Spinal cord (tissue), 10 donors: ENCODE results near the gene FBXO8. TPM values are rescaled to one million over a fixed set of nuclear protein-coding genes. Genes with fewer than 3 reads are reported as not detected.

ENCODE experiments used
- DNase-seq, 6 donors: peaks; one replicate each; pipeline versions ENCODE4 v3.0.0 to v3.0.0-alpha.2; 2013 to 2015; ENCODE audit warnings: low spot score in 6 of 6, low read depth in 4 of 6
- H3K27ac ChIP-seq: one replicate; pipeline ENCODE4 v1.5.1; 2013; ENCODE audit warnings: low read depth, low read length, control low read depth
- H3K27me3 ChIP-seq: one replicate; pipeline ENCODE4 v1.6.1; 2013; ENCODE audit warnings: low read length; ENCODE audit not compliant: control insufficient read depth, insufficient read depth
- H3K36me3 ChIP-seq: one replicate; pipeline ENCODE4 v1.6.1; 2013; ENCODE audit warnings: low read length; ENCODE audit not compliant: control insufficient read depth, insufficient read depth
- H3K4me1 ChIP-seq: one replicate; pipeline ENCODE4 v1.6.1; 2013; ENCODE audit warnings: low read length; ENCODE audit not compliant: control insufficient read depth, insufficient read depth
- H3K4me3 ChIP-seq: one replicate; pipeline ENCODE4 v1.5.1; 2013; ENCODE audit warnings: low read depth, low read length, control low read depth
- H3K9me3 ChIP-seq: one replicate; pipeline ENCODE4 v1.6.1; 2013; ENCODE audit warnings: low read length; ENCODE audit not compliant: control insufficient read depth, insufficient read depth
- WGBS: methylation state at CpG from one replicate; pipeline ENCODE4 v1.1.5; 2013; ENCODE audit warnings: missing lambda C conversion rate; ENCODE audit not compliant: insufficient coverage; 5-methylcytosine and 5-hydroxymethylcytosine counted together
- polyA plus RNA-seq, 2 donors: library from polyadenylated mRNA; unstranded; fragments of 120-200 nt; gene quantifications; one replicate each; pipeline ENCODE4 v1.2.1, GENCODE V29; 2013; ENCODE audit not compliant: insufficient read length in 2 of 2
- total RNA-seq, 2 donors: library from RNA; depleted of rRNA in 1 of 2; stranded (reverse); fragments of 120-200 nt in 1 of 2; fragments of >200 nt in 1 of 2; gene quantifications; one replicate each; pipeline versions ENCODE4 v1.2.3 to v1.2.4, GENCODE V29; 2013 to 2014
- donor health status: healthy.

Gene FBXO8
- total and polyA plus RNA-seq, 4 donors = 21.9 to 51.0 (median 34.1) TPM

GRCh38 chr4:174215057-174215456, 68.4 kb downstream of the FBXO8 start:
- WGBS = 17% methylated on average over 1 of the region's 5 CpGs
- H3K4me1 ChIP-seq = peaks cover 34% of the 10 kb centered on the region
- H3K27me3 ChIP-seq = peaks cover 99% of the 10 kb centered on the region
- peak in 1 of 6 donors; percentile 21 for DNase-seq
- no peaks in the 10 kb centered on the region for H3K9me3 ChIP-seq
- no peaks in the 10 kb centered on the region for H3K36me3 ChIP-seq
- H3K4me3 ChIP-seq = no peak overlapping the region
- H3K27ac ChIP-seq = no peak overlapping the region

DNA sequence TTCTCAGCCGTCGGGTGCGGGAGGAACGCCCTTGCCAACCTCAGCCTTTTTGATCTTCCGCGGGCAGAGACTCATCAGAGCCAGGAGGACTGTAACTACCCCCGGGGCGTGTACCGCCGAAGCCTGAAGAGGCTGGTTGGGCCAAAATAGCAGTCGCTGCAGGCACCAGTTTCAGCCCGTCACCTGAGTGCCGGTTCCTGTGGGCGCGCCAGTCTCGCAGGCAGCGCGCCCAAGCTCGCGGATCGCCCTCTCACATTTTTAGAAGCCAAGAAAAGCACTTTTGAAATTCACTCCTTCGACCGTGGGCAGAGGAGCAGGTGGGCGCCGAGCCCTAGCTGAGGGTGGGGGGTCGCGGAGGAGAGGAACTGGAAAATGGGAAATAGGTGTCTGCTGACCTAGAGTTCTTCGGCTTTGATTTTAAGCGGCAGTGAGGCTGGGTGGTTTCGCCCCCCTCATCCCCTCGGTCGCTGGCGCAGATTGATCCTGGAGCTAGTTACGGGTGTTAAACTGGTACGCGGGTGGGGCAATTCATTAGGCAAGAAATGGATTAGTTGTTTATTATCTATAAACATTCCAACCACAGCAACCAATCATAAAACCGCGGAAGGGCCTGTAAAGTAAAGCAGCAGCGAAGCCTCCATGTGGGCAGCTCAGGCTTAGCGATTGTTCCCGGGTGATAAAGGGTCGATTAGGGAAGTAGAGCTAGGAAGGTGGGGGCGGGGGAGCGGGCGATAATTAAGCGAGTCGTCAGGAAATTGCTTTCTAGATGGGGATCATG, 69.2 kb downstream of the FBXO8 start:
- H3K27ac ChIP-seq = no peak overlapping the region
- WGBS = under 1% methylated on average over 36 of the region's 47 CpGs
- H3K9me3 ChIP-seq = no peaks in the 10 kb centered on the region
- DNase-seq = peak in 2 of 6 donors; percentile 23 to 28
- H3K36me3 ChIP-seq = no peaks in the 10 kb centered on the region
- peaks cover 97% of the 10 kb centered on the region for H3K27me3 ChIP-seq
- H3K4me3 ChIP-seq = no peak overlapping the region
- peaks cover 34% of the 10 kb centered on the region for H3K4me1 ChIP-seq

DNA sequence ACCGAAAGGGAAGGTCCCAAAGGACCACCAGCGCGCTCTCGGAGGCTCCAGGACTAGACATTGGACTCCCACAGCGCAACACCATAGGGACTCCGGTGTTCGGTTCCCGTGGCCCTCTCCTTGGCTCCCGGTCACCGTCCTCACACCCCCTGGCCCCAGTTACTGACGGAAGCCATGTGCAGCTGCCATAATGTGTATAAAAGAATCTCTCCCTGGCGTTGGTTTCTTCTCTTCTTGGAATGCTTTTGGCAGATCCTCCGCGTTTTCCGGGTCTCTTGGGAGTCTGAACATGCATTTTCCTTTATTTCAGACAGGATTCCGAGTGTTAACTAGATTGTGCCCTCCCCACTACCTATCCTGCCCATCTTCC, 69.8 kb downstream of the FBXO8 start:
- Histone ChIP-seq H3K4me1 (peaks cover 34% of the 10 kb centered on the region), H3K36me3 (no peaks in the 10 kb centered on the region), H3K9me3 (no peaks in the 10 kb centered on the region), H3K4me3 (no peak overlapping the region), H3K27ac (no peak overlapping the region), H3K27me3 (peaks cover 92% of the 10 kb centered on the region)
- 3% methylated on average over 13 of the region's 16 CpGs for WGBS
- DNase-seq = peak in 2 of 6 donors; percentile 9 to 22

- Histone ChIP-seq H3K9me3 (no peaks in the 10 kb centered on the region), H3K27ac (no peak overlapping the region), H3K36me3 (no peaks in the 10 kb centered on the region), H3K27me3 (peaks cover 81% of the 10 kb centered on the region), H3K4me3 (no peak overlapping the region), H3K4me1 (peaks cover 18% of the 10 kb centered on the region)
- WGBS = 20% methylated on average over 1 of the region's 5 CpGs
- DNase-seq = peak in 1 of 6 donors; percentile 7
Observed at GRCh38 chr4:174212061-174212460, 71.4 kb downstream of the FBXO8 start.

DNA sequence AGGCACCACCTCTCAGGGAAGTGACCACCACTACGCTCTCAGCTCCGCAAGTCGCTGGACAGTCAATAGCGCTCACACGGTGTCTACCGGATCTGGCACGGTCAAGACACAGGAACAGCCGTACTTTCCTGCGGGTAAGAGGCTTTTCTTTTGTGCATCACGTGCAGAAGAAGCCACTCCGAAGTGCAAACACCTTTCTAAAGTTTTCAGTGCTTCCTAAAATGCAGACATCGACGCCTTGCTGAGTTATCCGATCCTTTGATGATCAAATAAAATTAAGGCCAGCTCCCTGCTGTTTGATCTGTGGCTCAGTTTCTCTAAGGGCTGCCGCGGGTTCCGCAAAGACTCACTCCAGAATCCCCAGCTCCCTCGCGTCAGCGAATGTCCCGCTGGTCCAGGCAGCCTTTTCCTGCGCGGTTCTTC, 71.8 kb downstream of the FBXO8 start:
- Histone ChIP-seq H3K27ac (no peak overlapping the region), H3K9me3 (no peaks in the 10 kb centered on the region), H3K27me3 (peaks cover 76% of the 10 kb centered on the region), H3K4me1 (peaks cover 16% of the 10 kb centered on the region), H3K36me3 (no peaks in the 10 kb centered on the region), H3K4me3 (no peak overlapping the region)
- peak in 2 of 6 donors; percentile 22 for DNase-seq
- 2% methylated on average over 23 of the region's 23 CpGs for WGBS

DNA sequence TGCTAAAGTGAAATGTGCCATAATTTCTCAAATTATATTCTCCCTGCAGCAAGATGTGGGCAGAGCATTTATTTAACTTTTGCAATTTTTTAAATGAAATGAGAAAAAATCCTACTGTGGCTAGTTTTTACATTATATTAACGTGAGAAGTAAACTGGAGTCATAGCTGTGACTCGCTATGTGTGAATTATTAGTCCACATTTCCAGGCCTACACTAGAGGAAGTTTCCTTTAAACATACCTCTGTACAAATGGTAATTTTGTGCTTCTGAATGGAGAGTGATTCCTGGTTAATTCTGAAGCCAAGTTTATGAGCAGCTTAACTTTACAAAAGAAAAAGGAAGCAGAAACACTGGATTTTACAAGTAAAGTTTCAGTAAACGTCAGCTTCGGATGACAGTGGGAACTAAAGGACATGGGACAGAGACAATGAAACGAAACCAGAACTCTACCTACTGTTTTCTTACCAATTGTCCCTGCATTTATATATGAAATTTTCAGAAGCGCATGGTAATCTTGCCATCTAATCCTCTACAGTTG, 72.4 kb downstream of the FBXO8 start:
- Histone ChIP-seq H3K27ac (no peak overlapping the region), H3K27me3 (peaks cover 74% of the 10 kb centered on the region), H3K4me3 (no peak overlapping the region), H3K4me1 (peaks cover 16% of the 10 kb centered on the region), H3K36me3 (no peaks in the 10 kb centered on the region), H3K9me3 (no peaks in the 10 kb centered on the region)
- WGBS = 30% methylated on average over 3 of the region's 6 CpGs
- peak in 1 of 6 donors; percentile 5 for DNase-seq

DNA sequence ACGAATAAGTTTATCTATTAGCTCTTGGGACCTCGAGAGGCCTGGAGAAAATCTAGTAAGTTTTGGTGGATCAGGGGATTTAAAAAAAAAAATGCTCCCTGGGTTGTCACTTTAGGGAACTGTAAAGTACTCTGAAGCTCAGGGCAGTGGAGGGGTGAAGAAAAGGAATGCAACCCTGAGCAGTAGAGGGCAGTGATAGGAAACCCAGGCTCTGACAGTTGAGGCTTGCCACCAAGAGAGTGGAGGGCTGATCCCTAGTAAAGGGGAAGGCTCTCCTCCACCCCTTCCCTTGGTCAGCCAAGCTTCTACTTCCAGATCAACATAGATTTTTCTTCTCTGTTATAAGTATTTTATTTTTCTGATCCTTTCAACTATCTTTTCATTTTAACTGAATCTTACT, 73.1 kb downstream of the FBXO8 start:
- H3K9me3 ChIP-seq = no peaks in the 10 kb centered on the region
- H3K4me3 ChIP-seq = no peak overlapping the region
- no CpG with 5 or more reads among the region's 2 CpGs for WGBS
- no peak overlapping the region for H3K27ac ChIP-seq
- no peaks in the 10 kb centered on the region for H3K36me3 ChIP-seq
- peaks cover 16% of the 10 kb centered on the region for H3K4me1 ChIP-seq
- peaks cover 67% of the 10 kb centered on the region for H3K27me3 ChIP-seq
- no peak for DNase-seq

DNA sequence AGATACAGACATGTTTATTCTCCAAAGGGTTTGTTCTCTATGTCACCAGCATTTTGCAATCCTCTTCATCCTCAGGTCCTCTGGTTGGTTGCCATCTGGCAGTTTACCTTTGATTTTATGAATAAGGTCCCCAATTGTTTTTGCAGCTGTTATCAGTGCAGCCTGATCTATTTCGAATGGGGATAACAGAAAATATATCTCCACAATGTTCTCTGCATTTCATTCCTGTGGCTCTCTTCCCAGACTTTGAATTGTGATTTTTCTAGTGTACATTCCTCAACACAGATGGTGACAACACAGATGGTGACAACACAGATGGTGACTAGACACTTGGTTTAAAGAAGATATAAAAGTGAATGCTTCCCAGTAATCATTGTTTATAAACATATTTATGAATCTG, 74.1 kb downstream of the FBXO8 start:
- peaks cover 13% of the 10 kb centered on the region for H3K4me1 ChIP-seq
- 100% methylated on average over 1 of the region's 1 CpG for WGBS
- H3K36me3 ChIP-seq = no peaks in the 10 kb centered on the region
- H3K27ac ChIP-seq = no peak overlapping the region
- no peak overlapping the region for H3K4me3 ChIP-seq
- H3K27me3 ChIP-seq = peaks cover 57% of the 10 kb centered on the region
- no peaks in the 10 kb centered on the region for H3K9me3 ChIP-seq
- peak in 2 of 6 donors; percentile 9 to 72 for DNase-seq

GRCh38 chr4:174207367-174207766, 76.1 kb downstream of the FBXO8 start:
- Histone ChIP-seq H3K36me3 (no peaks in the 10 kb centered on the region), H3K4me3 (no peak overlapping the region), H3K9me3 (no peaks in the 10 kb centered on the region), H3K4me1 (peaks cover 6% of the 10 kb centered on the region), H3K27me3 (peaks cover 38% of the 10 kb centered on the region), H3K27ac (no peak overlapping the region)
- no peak for DNase-seq
- WGBS = no CpG with 5 or more reads among the region's 3 CpGs
